VCaP (cell line): ENCODE measurements around the gene CLEC2L.

ENCODE experiments used
- H3K27ac ChIP-seq: fragments of 450-650 bp; 2 replicates; pipeline ENCODE4 v1.5.1; 2017
- CTCF ChIP-seq: fragments of 450-650 bp; conservative IDR thresholded peaks from 2 replicates; pipeline ENCODE4 v1.5.1; 2017; ENCODE audit warnings: mild to moderate bottlenecking, moderate library complexity

Gene CLEC2L

GRCh38 chr7:139523968-139524815 is 707 bp downstream of the CLEC2L start:
- TF ChIP-seq CTCF: no peak
- H3K27ac ChIP-seq: no peak overlapping the region

- no peak overlapping the region for H3K27ac ChIP-seq
- no peak for TF ChIP-seq CTCF
Observed at GRCh38 chr7:139525239-139525638, 1.8 kb downstream of the CLEC2L start.

- TF ChIP-seq CTCF: no peak
- no peak overlapping the region for H3K27ac ChIP-seq
Observed at GRCh38 chr7:139525750-139526149, 2.3 kb downstream of the CLEC2L start.

GRCh38 chr7:139526578-139527544 is 3.4 kb downstream of the CLEC2L start:
- no peak overlapping the region for H3K27ac ChIP-seq
- TF ChIP-seq CTCF: no peak

- H3K27ac ChIP-seq: no peak overlapping the region
- TF ChIP-seq CTCF: no peak
Observed at GRCh38 chr7:139531094-139531493, 7.6 kb downstream of the CLEC2L start.

GRCh38 chr7:139532636-139533155 is 9.2 kb downstream of the CLEC2L start:
- no peak for TF ChIP-seq CTCF
- H3K27ac ChIP-seq: no peak overlapping the region

GRCh38 chr7:139534096-139534495 is 10.6 kb downstream of the CLEC2L start:
- no peak overlapping the region for H3K27ac ChIP-seq
- no peak for TF ChIP-seq CTCF
